ENCODE results near the gene E2F2. TPM values are rescaled to one million over a fixed set of nuclear protein-coding genes. Genes with fewer than 3 reads are reported as not detected.

The E2F2 gene
- total RNA-seq: 3.9 and 6.0 TPM in 2 replicates

GRCh38 chr1:23530747-23531561, at the start of gene E2F2:
Gene E2F2, minus strand, starts transcription at chr1:23531233. Its CDS starts 440 bp downstream, at chr1:23530793.

GRCh38 chr1:23559136-23559984, 28.3 kb upstream of the E2F2 start, which contains the start of gene ID3:
Gene ID3, minus strand, starts transcription at chr1:23559501. Its CDS starts 75 bp downstream, at chr1:23559426.

GRCh38 chr1:23483321-23484252, 47.4 kb downstream of the E2F2 start, which contains the start of gene ASAP3:
Gene ASAP3, minus strand, starts transcription at chr1:23484179. Its CDS starts 46 bp downstream, at chr1:23484133.

Other genes with a start within 250 kb of the E2F2 start
- 155 and 158 TPM in 2 replicates for gene HNRNPR, start 186.9 kb downstream of the E2F2 start, total RNA-seq
- 16.0 and 21.0 TPM in 2 replicates for gene ZNF436, start 161.4 kb downstream of the E2F2 start, total RNA-seq
- gene TCEA3, start 106.5 kb downstream of the E2F2 start, total RNA-seq: 0.53 and 1.0 TPM in 2 replicates
- gene ASAP3, start 47.1 kb downstream of the E2F2 start, total RNA-seq: 5.2 and 9.7 TPM in 2 replicates
- gene ID3, start 28.3 kb upstream of the E2F2 start, total RNA-seq: 191 and 227 TPM in 2 replicates
- 870 and 1,099 TPM in 2 replicates for gene RPL11, start 160.6 kb upstream of the E2F2 start, total RNA-seq
- gene ELOA, start 212.2 kb upstream of the E2F2 start, total RNA-seq: 53.3 and 60.9 TPM in 2 replicates
- 31.3 and 40.0 TPM in 2 replicates for gene PITHD1, start 247.2 kb upstream of the E2F2 start, total RNA-seq